Measurements from ENCODE around the gene PDSS2.

PDSS2 gene

GRCh38 chr6:107267634-107268033 is 191.7 kb downstream of the PDSS2 start:
- DNase-seq (ENCODE audit: low spot score) = no peak

- no peak for DNase-seq (ENCODE audit: low spot score)
Observed at GRCh38 chr6:107267006-107267405, 192.4 kb downstream of the PDSS2 start.

GRCh38 chr6:107266563-107266962 is 192.8 kb downstream of the PDSS2 start:
- no peak for DNase-seq (ENCODE audit: low spot score)

GRCh38 chr6:107264357-107264840 is 195.0 kb downstream of the PDSS2 start:
- DNase-seq (ENCODE audit: low spot score) = no peak

GRCh38 chr6:107259951-107260350 is 199.4 kb downstream of the PDSS2 start:
- DNase-seq (ENCODE audit: low spot score) = no peak

- no peak for DNase-seq (ENCODE audit: low spot score)
Observed at GRCh38 chr6:107248147-107248546, 211.2 kb downstream of the PDSS2 start.

GRCh38 chr6:107246972-107247615 is 212.3 kb downstream of the PDSS2 start:
- DNase-seq (ENCODE audit: low spot score) = no peak

- DNase-seq (ENCODE audit: low spot score) = no peak
Observed at GRCh38 chr6:107246249-107246971, 213.0 kb downstream of the PDSS2 start.

GRCh38 chr6:107244742-107245480 is 214.5 kb downstream of the PDSS2 start:
- DNase-seq (ENCODE audit: low spot score) = no peak

- DNase-seq (ENCODE audit: low spot score) = no peak
Observed at GRCh38 chr6:107244082-107244741, 215.2 kb downstream of the PDSS2 start.

GRCh38 chr6:107243471-107243870 is 215.9 kb downstream of the PDSS2 start:
- no peak for DNase-seq (ENCODE audit: low spot score)

GRCh38 chr6:107237992-107238660 is 221.2 kb downstream of the PDSS2 start:
- no peak for DNase-seq (ENCODE audit: low spot score)

- DNase-seq (ENCODE audit: low spot score) = no peak
Observed at GRCh38 chr6:107235511-107235910, 223.9 kb downstream of the PDSS2 start.

- no peak for DNase-seq (ENCODE audit: low spot score)
Observed at GRCh38 chr6:107235007-107235406, 224.4 kb downstream of the PDSS2 start.

- no peak for DNase-seq (ENCODE audit: low spot score)
Observed at GRCh38 chr6:107231243-107231642, 228.1 kb downstream of the PDSS2 start.

GRCh38 chr6:107230448-107230847 is 228.9 kb downstream of the PDSS2 start:
- DNase-seq (ENCODE audit: low spot score) = no peak

- DNase-seq (ENCODE audit: low spot score) = no peak
Observed at GRCh38 chr6:107230024-107230423, 229.3 kb downstream of the PDSS2 start.

GRCh38 chr6:107228754-107229153 is 230.6 kb downstream of the PDSS2 start:
- DNase-seq (ENCODE audit: low spot score) = no peak

- no peak for DNase-seq (ENCODE audit: low spot score)
Observed at GRCh38 chr6:107221519-107221918, 237.8 kb downstream of the PDSS2 start.

- no peak for DNase-seq (ENCODE audit: low spot score)
Observed at GRCh38 chr6:107219851-107220250, 239.5 kb downstream of the PDSS2 start.

- DNase-seq (ENCODE audit: low spot score) = no peak
Observed at GRCh38 chr6:107218142-107218541, 241.2 kb downstream of the PDSS2 start.

- no peak for DNase-seq (ENCODE audit: low spot score)
Observed at GRCh38 chr6:107217248-107217647, 242.1 kb downstream of the PDSS2 start.

Measured in CD4-positive, alpha-beta T cell treated with Interleukin-6 at 100 ng/mL for 8 hours (primary cell).